ENCODE results near the gene GAS2. TPM values are rescaled to one million over a fixed set of nuclear protein-coding genes. Genes with fewer than 3 reads are reported as not detected.
"Not testable (repeated sequence)": the region's sequence is repeated elsewhere in the genome, so short reads cannot be mapped to it uniquely, and the experiment has no call there.

GAS2 gene
- 2.0 and 2.9 TPM in 2 replicates for total RNA-seq

DNA sequence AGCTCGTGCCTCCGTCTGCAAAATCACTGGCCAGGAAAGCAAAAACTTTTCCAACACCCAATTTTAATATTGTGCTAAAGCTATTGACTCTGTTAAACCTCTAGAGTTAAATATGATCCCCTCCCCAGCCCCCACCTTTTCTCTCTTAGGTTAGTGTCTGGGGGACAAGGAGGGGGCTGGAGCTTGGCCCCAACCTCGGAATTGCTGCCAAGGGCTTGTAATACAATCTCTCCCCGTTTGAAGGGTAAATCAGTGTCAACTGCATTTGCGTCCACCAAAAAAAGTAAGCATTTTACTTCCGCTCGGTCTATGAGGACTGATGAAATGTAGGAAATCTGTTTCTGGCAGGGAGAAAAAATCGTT, at the start of gene GAS2:
Gene GAS2, plus strand, starts transcription at position 287 of the 363 bp plus-strand sequence. CDS start 8,259 bp downstream, outside the sequence.
- intact Hi-C loops (cut with micrococcal nuclease): no loop called here

DNA sequence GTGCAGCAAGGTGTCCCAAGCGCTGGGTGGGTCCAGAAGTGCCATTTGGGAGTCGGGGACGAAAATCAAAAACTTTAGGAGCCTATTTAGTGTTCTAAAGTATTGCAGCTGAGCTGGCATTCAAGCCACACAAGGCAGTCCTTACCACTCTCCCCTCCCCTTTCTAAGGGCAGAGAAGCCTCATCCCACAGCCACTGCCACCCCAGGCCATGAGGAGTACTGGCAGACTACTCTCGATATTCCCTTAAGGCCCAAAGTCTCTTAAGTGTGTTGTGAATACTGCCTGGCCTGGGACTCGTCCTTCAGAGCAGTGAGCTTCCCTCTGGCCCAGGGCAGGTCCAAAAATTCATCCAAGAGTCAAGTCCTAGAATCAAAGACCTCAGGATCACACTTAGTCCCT, 48.5 kb upstream of the GAS2 start:
- intact Hi-C loops (cut with micrococcal nuclease): no loop called here

DNA sequence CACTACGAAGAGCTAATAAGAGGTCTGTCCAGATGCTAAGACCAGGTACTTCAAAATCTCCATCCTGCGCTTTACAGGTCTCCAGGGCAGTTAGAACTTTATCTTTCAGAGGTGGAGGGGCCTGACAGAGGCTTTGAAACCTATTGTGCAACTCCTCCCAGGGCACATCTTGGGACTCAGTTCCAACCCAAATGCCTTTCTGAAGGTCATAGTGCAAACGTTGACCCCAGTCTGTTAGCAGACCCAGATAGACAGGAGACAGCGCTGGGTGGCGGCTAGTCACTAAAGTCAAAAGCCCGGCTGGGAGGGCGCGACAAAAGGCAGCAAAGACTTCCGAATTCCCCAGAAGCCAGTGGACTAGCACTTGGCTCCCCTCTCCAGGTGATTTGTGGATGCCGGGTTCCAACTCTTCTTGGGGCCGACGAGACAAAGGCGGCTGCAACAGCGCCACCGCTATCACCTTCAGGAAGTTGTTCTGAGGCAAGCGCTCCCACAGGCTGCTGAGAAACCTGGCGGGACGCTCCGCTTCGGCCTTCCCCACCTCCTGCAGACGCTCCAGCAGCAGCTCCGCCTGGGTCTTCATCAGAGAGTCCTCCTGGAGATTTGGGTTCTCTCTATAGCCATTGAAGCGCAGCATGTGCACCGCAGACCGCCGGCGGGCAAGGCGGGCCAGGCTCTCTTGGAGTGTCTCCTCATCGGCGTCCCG, 41.5 kb upstream of the GAS2 start:
- intact Hi-C loops (cut with micrococcal nuclease): loop anchor here (1.0 to 5.0 kb wide), 4 partner anchors 78 to 291 kb away; partner anchors contain the start of gene SVIP

DNA sequence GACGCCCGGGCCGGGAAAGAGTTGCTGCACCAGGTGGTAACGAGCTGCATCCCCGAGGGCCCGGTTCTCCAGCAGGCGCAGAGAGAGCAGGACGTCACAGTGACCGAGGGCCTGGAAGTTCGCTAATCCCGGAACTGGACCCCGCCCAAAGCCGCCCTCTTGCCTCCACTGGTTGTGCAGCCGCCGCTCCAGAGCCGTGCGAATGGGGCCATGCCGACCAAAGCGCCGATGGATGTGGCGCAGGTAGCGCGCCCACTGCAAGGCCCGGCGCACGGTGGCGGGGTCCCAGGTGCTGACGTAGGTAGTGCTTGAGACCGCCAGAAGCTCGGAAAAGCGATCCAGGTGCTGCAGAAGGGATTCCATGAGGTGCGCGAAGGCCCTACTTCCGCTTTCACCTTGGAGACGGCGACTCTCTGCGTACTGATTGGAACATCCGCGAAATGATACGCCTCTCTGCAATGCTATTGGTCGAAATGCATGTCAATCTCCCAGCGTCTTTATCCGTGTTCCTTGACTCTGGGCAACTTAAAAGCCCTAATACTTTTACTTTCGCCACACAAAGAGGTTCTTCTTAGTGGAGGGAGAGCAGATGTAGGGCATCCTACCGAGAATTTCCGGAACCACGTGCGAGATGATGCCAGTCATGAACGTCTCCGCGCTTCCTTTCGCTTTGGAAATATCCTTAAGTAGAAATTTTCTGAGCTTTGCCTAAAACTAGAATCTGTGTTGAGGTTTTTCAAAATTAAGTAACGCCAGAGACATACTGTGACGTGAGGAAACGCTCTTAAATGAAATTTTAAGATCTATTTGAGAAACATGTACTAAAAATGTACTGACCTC, 40.7 kb upstream of the GAS2 start, which contains the start of gene FANCF:
Gene FANCF, minus strand, starts transcription at position 376 of the 840 bp plus-strand sequence. Its CDS starts 13 bp downstream, at position 363.
- intact Hi-C loops (cut with micrococcal nuclease): loop anchor here (1.0 to 5.0 kb wide), 4 partner anchors 78 to 291 kb away; partner anchors contain the start of gene SVIP

DNA sequence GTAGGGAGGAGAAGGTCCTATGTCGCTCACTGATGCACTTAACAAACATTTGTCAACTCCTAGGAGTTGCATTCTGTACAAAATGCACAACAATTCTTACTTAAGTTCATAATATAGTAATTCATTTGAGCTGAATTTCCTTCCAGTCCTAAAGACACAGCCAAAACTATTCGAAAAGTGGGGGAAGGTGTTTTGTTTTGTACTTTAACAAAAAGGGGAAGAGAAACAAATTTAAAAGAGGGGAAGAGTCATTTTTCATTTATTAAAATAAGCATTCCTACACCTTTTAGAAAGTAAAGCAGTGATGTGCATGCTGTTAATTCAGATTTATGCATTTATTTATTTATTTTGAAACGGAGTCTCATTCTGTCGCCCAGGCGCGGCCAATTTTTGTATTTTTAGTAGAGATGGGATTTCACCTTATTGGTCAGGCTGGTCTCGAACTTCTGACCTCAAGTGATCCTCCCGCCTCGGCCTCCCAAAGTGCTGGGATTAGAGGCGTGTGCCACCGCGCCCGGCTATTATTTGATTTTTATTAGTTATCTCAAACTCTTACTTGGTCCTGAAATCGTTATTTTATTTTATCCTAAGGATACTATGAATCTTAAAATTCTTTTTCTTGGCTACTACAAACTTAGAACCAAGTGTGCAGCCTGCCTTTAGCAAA, 39.7 kb upstream of the GAS2 start:
- intact Hi-C loops (cut with micrococcal nuclease): loop anchor here (5.0 kb wide), 1 partner anchor 161 kb away; no protein-coding TSS in a partner anchor

DNA sequence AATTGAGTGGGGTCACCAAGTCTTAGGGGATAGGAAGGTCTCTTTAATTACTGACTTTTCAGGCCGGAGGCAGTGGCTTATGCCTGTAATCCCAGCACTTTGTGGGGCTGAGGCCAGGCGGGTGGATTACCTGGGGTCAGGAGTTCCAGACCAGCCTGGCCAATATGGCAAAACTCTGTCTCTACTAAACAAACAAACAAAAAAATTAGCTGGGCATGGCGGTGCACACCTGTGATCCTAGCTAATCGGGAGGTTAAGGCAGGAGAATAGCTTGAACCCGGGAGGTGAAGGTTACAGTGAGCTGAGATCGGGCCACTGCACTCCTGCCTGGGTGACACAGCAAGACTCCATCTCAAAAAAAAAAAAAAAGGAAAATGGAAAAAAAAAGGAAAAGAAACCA, 39.0 kb upstream of the GAS2 start:
- intact Hi-C loops (cut with micrococcal nuclease): loop anchor here (5.0 kb wide), 1 partner anchor 160 kb away; no protein-coding TSS in a partner anchor

DNA sequence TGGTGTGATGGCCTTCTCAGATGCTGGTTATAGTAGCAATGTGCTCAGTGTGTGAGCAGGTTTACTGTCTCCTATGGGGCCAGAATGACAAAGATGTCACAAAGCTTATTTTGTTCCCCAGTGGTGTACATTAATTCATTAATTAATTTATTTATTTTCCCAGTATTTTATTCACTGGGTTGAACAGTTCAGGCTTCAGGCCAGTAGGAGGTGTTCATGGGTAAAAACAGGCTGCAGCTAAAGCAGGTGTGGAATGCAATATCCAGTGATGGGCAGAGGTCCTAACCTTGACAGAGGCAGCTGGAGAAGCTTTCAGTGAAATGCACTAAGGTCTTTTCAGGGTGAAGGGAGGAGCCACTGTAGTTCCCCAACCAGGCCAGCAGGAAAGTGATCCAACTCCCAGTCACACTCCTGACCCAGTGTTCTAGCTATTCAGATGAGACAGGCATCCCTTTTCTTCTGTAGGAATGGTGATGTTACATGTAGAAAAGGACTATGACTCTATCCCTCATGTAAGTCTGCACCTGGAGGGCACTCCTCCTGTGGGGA, 33.0 kb upstream of the GAS2 start:
- intact Hi-C loops (cut with micrococcal nuclease): no loop called here

DNA sequence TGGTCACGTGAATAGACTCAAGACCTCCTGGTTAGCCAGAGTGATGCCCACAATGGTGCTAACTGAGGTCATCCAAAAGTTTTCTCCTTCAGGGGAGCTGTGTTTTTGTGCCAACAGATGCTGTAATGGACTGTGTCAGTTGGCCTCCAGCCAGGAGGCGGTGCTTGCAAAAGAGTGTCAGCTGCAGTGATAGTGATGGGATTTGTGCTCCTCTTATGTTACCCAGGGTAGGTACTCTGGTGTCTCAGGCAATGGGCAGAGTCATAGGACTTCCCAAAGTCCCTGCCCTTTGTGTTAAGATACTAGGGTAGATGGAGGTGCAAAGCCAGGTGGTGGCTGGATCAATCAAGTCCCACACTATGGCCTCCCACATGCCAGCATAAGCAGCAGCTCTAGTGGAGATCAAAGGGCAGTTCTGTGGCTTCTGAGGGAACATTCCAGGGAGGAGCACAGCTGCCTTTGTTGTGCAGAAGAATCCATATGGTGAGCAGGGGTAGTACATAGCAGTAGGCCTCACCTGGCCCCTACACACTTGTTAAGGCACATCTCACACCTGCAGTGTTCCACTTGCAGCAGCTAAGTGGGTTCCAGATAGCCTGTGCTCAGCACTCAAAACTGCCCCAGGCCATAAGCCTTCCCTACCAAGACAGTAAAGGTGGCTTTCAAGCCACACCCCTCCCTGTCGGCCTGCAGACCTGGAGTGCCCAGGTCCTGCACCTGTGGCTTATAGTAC, 31.3 kb upstream of the GAS2 start:
- intact Hi-C loops (cut with micrococcal nuclease): no loop called here

DNA sequence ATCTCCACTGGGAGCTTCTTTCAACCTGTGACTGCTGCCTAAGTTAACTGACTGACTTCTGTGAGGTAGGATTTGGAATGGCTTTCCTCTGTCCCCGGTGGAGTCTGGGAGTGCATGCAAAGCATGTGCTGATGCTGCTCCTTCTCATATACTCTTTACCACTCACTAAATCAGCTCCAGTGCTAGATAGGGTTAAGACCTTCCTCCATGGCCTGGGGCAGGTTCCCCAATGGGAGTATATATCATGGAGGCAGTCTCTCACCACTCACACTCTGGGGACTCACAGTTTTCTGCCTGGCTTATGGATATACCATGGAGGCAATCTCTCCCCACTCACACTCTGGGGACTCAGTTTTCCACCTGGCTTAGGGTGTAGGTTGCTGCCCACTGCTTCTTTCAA, 30.7 kb upstream of the GAS2 start:
- intact Hi-C loops (cut with micrococcal nuclease): no loop called here

DNA sequence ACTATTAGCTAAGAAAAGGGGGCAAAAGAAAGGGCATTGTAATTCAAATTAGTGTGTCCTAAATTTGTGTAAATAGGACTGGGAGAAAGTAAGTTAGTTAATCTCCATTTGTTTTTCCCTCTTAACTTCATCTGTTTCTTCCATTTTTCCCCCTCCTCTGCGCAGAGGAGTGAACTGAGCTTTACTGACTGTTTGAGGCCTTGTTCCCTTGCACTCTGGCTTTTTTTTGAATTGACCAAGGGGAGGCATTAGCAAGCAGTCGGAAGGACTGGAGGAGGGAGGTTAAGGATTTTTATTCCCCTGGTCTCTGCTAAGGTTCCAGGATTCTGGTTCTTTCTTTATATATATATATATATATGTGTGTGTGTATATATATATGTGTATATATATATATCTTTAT, 25.5 kb upstream of the GAS2 start:
- intact Hi-C loops (cut with micrococcal nuclease): no loop called here

DNA sequence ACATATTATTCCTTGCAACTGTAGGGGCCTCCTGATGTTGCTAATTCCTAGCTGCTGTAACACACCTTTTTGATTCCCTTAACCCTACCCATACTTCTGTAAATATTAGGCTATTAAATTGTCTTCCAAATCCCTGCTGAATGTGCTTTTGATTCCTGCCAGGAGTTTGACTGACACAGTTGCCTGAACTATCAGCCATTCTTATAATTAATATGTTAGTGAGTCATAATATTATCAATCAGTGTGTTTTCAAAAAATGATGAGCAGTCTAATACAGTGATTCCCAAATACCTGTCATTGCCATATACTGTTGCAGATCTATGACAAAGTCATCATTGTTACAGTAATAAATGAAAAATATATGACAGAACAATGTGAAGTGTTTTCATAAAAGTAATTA, 24.9 kb upstream of the GAS2 start:
- intact Hi-C loops (cut with micrococcal nuclease): no loop called here

DNA sequence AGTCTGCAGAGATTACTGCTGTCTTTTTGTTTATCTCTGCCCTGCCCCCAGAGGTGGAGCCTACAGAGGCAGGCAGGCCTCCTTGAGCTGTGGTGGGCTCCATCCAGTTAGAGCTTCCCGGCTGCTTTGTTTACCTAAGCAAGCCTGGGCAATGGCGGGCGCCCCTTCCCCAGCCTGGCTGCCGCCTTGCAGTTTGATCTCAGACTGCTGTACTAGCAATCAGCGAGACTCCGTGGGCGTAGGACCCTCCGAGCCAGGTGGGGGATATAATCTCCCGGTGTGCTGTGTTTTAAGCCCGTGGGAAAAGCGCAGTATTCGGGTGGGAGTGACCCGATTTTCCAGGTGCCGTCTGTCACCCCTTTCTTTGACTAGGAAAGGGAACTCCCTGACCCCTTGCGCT, 14.1 kb upstream of the GAS2 start:
- intact Hi-C loops (cut with micrococcal nuclease): not testable (repeated sequence)

DNA sequence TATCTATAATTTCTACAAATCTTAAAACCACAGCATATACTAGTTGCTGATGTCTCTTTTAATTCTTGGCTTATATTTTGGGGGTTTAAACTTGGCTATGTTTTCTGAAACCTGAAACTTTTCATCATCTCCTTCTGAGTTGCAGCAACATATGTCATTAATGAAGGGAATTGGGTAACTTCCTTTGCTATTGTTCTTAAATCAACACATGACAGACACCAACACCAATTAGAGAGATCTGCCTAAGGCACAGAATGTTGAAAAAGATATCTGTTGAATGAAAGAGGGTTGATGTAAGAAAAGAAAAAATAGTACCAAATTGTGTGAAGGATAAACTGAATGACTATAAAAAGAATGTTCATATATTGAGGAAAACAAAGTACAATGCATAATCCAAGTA, 10.3 kb upstream of the GAS2 start:
- intact Hi-C loops (cut with micrococcal nuclease): no loop called here

DNA sequence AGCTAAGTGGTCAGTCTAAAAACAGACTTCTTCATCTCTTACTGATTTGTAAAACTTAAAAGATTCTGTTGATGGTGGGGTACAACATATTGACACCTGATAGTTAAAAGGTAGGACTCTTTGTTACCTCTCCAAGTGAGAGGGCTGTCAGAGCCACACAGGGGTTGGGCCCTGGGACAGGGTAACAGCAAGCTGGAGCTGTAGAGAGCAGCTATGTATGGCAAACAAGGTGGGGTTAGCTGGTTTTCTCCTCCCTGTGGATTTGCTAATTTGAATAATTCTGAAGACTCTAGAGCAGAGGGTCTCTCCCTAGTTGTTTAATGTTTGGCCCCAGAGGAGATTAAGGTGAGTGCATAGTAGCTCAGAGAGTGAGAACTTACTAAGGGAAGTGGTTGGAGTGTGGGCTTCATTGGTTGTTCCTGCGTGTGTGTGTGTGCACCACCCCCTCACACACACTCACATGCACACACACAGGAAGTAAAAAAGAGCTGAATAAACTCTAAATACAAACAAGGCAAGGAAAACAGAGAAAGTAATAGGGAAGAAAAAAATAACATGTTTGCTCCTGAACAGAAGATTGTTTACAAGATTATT, 9.2 kb upstream of the GAS2 start:
- intact Hi-C loops (cut with micrococcal nuclease): loop anchor here (1.0 kb wide), 1 partner anchor 46 kb away; no protein-coding TSS in a partner anchor

DNA sequence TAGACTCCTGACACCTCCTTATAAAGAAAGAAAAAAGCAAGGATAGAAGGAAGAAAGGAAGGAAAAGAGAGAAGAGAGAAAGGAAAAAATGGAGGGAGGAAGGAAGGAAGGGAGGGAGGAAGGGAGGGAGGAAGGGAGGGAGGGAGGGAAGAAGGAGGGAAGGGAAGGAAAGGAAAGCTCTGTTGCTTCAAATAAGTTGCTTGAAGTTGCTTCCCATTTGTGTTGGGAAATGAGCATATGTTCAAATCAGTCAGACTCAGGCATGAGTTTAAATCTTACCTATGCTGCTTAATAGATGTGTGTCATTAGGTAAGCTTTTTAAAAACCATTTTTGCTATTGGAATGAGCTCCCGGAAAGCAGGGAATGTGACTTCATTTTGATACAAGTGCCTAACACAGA, 6.6 kb upstream of the GAS2 start:
- intact Hi-C loops (cut with micrococcal nuclease): no loop called here

DNA sequence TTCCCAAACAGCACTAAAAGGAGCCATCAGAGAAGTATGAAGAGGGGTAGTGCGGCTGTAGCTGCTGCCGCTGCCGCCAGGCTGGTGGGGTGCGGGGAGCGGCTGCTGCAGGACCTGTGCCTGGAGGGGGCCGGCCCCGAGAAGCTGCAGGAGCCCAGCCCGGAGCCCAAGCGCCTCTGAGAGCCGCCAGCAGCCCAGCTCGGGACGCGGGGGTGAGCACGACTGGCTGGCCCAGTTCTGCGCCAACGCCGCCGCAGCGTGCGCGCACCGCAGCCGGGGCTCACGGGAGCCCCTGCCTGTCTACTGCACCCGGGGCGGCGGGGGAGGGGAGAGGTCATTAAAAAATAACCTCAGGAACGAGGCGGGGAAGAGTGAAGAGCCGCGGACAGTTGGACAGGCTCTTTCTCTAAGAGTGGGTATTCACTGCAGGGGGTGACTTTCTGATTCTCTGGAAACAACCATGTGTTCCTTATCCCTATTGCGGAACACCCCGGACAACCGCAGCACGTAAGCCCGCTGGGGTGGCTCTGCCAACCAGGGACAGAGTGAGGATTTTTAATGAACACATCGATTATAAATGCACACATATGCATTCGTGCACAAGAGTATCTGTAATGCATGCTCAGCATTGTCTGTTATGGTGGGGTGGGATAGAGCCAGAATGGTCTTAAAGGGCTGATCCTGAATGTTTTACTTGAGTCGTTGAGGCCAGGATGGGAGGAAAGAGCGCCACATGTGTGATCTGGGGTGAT, 453 bp downstream of the GAS2 start:
- intact Hi-C loops (cut with micrococcal nuclease): no loop called here

DNA sequence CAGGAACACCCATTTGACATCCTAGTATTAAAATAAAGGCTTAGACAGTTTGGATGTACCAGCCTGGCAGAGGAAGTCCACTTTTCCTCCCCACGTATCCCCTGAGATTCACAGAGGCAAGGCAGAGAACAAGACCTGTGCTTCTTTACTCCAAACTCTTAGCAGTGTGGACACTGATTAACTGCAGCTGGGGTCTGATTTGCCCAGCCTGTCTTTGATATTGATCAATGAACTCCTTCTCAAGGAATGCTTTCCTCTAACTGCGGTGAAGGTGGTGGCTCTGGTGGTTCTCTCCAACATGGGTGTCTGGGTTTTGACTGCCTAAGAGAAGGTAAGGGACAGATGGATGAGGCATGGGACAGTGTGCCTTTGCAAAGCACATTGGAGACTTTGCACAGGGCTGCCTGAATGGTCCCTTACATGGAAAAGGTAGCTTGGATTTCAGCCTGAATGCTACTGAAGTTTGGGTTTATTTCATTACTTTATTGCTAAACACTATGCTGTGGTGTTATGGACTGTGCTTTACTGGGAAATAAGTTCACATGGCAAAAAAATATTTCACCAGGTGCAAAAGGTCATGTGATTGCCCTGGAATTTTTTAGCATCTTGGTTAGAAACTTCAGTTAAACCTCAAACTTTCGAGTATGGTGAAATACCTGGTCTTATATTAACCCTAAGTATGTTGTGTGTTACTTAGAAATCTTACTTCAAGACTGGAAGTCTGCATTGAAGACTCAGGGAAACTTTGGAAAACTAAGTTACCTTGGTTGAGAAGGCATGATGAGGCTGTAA, 1.8 kb downstream of the GAS2 start:
- intact Hi-C loops (cut with micrococcal nuclease): no loop called here

DNA sequence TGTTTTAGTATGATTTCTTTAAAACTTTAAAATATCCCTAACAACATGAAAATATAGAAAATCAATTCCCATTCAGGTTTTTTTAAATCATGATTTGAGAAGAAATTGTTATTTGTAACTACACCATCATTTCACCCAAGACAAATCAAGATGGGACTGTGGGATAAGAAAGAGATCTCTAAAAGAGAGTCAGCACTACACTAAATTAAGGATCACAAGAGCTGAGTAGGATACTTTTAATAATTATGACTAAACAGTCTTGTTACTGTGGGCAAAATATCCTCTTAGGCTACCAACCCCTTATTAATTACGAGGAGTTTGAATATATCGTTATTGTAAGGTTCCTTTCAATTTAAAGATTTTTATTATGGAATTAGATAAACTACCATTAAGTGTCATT, 3.0 kb downstream of the GAS2 start:
- intact Hi-C loops (cut with micrococcal nuclease): no loop called here

DNA sequence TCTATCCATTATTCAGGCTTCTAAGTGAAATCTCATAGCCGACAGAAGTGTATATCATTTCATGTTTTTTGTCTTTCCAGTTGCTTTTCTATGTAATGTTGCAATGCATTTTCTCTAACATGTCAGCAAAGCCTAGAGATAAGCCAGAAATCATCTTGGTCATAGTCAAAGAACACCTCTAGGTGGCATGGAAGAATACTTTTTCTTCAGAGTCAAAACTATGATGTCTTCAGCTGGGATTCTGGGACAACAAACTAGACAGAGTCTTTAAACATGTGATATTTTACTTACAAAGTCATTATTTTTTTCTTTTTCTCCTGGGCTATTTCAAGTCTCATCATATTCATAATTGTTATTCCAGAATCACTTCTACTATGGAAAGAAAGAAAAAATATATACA, 4.4 kb downstream of the GAS2 start:
- intact Hi-C loops (cut with micrococcal nuclease): loop anchor here (1.0 kb wide), 2 partner anchors 59 to 116 kb away; no protein-coding TSS in a partner anchor

Data from T-helper 1 cell treated with Interleukin-12 subunit alpha and Interleukin-12 subunit beta and Interleukin-4 antibody, amounts not matched to agents 30 ng/mL and 1 ng/mL, for 36 hours (primary cell).